ENCODE measurements around the gene TRIM2.

TRIM2 gene

DNA sequence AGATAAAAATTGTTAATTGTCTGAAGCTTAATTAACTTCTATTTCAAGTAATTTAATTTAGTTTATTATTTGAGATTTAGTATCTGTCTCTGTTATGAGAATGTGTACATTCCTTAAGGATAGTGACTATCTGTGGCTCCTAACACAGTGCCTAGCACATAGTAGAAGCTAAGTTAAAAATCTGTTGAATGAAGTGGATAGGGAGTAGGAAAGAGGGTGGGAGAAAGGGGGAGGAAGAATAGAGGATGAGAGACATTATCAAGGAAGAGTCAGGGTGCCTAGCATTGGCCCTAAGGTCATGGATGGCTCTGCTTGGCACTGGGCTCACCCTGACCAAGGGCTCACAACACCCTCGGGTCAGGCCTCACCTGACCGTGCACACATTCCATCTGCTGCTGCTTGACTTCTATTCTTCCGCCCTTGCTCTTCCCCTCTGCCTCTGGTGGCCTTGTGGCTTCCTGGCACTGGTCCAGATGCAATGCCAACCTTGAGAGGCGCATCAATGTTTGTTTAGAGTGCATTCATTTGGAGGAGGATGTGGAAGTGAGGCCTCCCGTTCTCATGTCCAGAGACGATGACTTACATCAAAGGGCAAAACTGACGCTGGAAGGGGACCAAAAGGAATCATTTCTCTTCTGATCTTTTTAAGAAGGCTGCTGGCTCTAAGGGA is 42.3 kb downstream of the TRIM2 start:
- FAIRE-seq (no peak), DNase-seq (ENCODE audit: insufficient read length, low spot score) (no peak)

GRCh38 chr4:153247116-153247490 is 42.9 kb downstream of the TRIM2 start:
- no peak for DNase-seq (ENCODE audit: insufficient read length, low spot score)
- no peak for FAIRE-seq

- FAIRE-seq (peak; percentile 93), DNase-seq (ENCODE audit: insufficient read length, low spot score) (no peak)
Measured at GRCh38 chr4:153248641-153249198, 44.5 kb downstream of the TRIM2 start.

GRCh38 chr4:153249199-153250041 is 45.2 kb downstream of the TRIM2 start:
- peak; percentile 86 for DNase-seq (ENCODE audit: insufficient read length, low spot score)
- peak; percentile 55 for FAIRE-seq

DNA sequence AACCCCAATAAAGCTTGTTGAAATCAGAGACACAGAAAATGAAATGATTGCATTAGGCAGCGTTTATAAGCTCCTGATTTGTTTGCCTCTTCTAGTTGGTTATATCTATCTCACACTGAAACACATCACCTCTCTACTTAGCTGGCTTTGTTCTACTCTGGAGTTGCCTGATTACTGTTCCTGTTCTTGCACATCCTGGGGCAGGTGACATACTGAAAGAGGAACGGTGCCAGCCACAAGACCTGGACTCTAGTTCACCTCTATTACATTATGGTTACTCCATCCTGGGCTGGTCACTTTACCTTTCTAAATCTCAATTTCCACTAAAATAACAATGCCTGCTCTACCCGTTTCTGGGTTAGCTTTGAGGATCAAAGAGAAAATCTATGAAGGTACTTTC is 47.9 kb downstream of the TRIM2 start:
- FAIRE-seq, result no peak
- no peak for DNase-seq (ENCODE audit: insufficient read length, low spot score)

DNA sequence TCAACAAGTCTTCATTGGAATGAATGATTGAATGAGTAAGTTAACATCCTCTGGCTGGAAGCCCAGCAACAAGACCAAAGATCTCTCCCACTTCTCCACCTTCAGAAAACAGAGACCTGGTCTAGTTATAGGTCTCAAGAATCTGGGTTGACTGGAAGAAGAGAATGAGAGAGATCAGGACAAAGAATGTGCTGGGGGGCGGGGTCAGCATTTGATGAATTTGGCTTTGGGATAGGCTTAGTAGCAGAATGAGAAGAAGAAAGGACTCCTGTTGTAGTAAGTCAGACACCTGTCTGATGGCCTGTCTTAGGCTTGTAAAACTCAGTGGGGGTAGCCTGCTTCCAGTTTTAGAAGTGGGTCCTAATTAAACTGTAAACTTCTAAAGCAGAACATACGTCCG is 51.0 kb downstream of the TRIM2 start:
- no peak for FAIRE-seq
- DNase-seq (ENCODE audit: insufficient read length, low spot score), result no peak

- DNase-seq (ENCODE audit: insufficient read length, low spot score), result no peak
- FAIRE-seq, result peak; percentile 23
Measured at GRCh38 chr4:153257151-153257620, 52.9 kb downstream of the TRIM2 start.

DNA sequence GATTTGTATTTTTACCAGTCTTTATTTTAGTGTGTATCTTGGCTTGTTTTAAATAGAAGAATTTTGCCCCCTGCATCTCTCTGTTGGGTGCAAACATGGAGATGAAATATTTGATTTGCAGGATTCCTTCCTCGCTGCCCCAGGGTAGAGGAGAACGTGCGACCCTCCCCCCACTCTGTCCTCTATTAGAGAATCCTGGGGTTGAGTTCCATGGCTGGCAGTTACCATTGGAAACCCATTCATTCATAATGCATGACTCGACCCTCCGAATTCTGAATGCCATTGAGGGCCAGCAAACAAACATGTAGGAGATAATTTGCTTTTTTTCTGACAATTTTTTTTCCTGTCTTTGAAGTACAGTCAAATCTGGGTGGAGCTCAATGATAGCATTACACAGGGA is 53.7 kb downstream of the TRIM2 start:
- FAIRE-seq, result no peak
- DNase-seq (ENCODE audit: insufficient read length, low spot score), result no peak

GRCh38 chr4:153258750-153259149 is 54.5 kb downstream of the TRIM2 start:
- DNase-seq (ENCODE audit: insufficient read length, low spot score) (no peak), FAIRE-seq (no peak)

GRCh38 chr4:153259661-153260060 is 55.4 kb downstream of the TRIM2 start:
- no peak for FAIRE-seq
- no peak for DNase-seq (ENCODE audit: insufficient read length, low spot score)

DNA sequence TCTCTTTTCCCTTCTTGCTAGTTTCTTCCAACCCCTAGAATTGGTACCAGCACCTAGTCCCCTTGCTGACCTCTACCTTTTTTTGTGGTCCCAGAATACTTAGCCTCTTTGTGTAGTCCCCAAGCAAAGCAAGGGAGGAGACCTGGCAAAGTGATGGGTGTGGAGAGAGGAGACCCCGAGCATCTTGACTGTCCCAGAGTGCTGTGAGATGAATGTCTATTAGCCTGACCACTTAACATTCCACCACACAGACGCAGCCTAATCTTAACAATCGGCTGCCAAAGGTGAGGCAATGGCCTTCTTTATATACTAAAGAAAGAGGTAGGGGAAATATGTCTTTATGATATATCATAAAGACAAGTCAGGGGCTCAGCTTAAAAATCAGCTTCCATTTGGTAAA is 55.9 kb downstream of the TRIM2 start:
- FAIRE-seq (no peak), DNase-seq (ENCODE audit: insufficient read length, low spot score) (no peak)

- FAIRE-seq, result no peak
Measured at GRCh38 chr4:153260553-153261300, 56.5 kb downstream of the TRIM2 start.

DNA sequence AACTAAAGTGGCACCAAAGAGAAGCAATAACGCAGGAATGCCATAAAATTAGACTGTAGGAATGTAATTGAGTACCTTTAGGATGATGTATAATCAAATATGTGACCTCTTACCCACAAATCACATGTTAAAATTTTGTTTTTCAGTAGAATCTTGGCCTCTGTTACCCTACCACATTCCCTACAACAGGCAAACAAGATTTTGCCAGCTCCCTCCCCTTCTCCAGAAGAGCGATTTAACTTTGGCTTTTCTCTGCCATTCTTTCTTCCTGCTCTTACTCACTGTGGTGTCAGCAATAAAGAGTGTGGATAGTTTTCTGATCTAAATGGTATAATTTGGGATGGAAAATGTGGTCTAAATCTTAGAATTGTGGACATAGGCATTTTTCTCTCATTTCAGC is 57.2 kb downstream of the TRIM2 start:
- FAIRE-seq, result no peak
- no peak for DNase-seq (ENCODE audit: insufficient read length, low spot score)

More at GRCh38 chr4:153260553-153261300, 56.5 kb downstream of the TRIM2 start:
- DNase-seq (ENCODE audit: insufficient read length, low spot score), result no peak

DNA sequence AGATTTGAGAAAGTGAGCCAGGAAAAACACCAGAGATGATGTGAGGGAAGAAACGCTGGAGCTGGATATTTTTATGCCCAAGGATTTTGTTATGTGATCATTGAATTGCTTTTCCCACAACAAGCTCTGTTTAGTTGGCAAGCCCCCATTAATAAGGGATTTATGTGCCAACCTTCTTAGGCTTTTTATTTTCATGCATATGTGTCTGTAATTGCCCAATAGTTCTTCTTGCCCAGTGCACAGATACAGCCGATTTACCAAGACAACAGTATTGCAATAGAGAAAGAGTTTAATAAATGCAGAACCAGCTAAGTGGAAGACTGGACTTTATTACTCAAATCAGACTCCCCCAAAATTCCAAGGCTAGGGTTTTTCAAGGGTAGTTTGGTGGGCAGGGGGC is 57.7 kb downstream of the TRIM2 start:
- no peak for DNase-seq (ENCODE audit: insufficient read length, low spot score)
- no peak for FAIRE-seq

- DNase-seq (ENCODE audit: insufficient read length, low spot score) (no peak), FAIRE-seq (no peak)
Measured at GRCh38 chr4:153265306-153266047, 61.2 kb downstream of the TRIM2 start.

GRCh38 chr4:153266988-153267387 is 62.7 kb downstream of the TRIM2 start:
- DNase-seq (ENCODE audit: insufficient read length, low spot score) (no peak), FAIRE-seq (no peak)

DNA sequence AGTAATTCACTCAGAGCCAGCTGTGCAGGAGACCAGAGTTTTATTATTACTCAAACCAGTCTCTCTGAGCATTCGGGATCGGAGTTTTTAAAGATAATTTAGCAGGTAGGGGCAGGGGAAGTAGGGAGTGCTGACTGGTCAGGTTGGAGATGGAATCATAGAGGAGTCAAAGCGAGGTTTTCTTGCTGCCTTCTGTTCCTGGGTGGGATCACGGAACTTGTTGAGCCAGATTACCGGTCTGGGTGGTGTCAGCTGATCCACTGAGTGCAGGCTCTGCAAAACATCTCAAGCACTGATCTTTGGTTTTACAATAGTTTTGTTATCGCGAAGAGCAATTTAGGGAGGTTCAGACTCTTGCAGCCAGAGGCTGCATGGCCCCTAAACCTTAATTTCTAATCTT is 63.6 kb downstream of the TRIM2 start:
- FAIRE-seq, result no peak
- DNase-seq (ENCODE audit: insufficient read length, low spot score), result no peak

DNA sequence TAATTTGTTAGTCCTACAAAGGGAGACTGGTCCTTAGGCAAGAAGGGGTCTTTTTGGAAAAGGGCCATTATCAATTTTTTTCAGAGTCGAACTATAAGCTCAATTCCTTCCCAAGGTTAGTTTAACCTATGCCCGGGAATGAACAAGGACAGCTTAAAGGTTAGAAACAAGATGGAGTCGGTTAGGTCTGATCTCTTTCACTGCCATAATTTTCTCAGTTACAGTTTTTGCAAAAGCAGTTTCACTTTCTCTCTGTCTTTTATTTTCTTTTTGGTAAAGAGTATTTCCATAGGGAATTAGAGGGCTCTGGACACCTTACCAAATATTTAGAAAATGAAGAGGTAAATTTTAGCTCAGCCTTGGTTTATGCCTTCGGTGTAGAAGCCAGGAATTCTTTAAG is 64.1 kb downstream of the TRIM2 start:
- no peak for FAIRE-seq
- no peak for DNase-seq (ENCODE audit: insufficient read length, low spot score)

GRCh38 chr4:153269218-153269990 is 65.2 kb downstream of the TRIM2 start:
- no peak for DNase-seq (ENCODE audit: insufficient read length, low spot score)
- FAIRE-seq, result no peak

DNA sequence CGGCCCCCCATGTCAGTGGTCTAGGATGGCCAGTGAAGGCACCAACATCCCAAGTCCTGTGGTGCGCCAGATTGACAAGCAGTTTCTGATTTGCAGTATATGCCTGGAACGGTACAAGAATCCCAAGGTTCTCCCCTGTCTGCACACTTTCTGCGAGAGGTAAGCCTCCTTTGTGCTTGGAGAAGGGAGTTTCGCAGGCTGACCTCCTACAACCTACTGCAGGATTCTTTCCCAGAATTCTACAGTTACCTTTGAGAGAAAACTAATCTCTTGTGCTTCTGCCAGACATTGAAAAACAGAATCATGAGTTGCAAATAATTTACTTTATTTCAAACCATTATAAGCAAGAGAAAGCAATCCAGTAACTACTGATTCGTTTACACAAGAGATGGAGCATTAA is 66.1 kb downstream of the TRIM2 start:
- DNase-seq (ENCODE audit: insufficient read length, low spot score), result no peak
- no peak for FAIRE-seq
